HG02970 (cell line): ENCODE measurements around the gene WNT3.

ENCODE experiments used
- ATAC-seq: cut with Tn5 transposase; IDR thresholded peaks from one replicate; pipeline ENCODE4 v1.9.1; 2021; ENCODE audit warnings: mild to moderate bottlenecking, moderate library complexity, moderate number of reproducible peaks; ENCODE audit not compliant: unreplicated experiment, low FRiP score

WNT3 gene

GRCh38 chr17:46837521-46837920 is 19.0 kb upstream of the WNT3 start:
- no peak for ATAC-seq

GRCh38 chr17:46836500-46836899 is 18.0 kb upstream of the WNT3 start:
- ATAC-seq = no peak

- no peak for ATAC-seq
Measured at GRCh38 chr17:46834846-46835245, 16.4 kb upstream of the WNT3 start.

GRCh38 chr17:46833840-46834208 is 15.3 kb upstream of the WNT3 start:
- ATAC-seq = no peak

- ATAC-seq = no peak
Measured at GRCh38 chr17:46832945-46833839, 14.7 kb upstream of the WNT3 start.

- no peak for ATAC-seq
Measured at GRCh38 chr17:46832331-46832821, 13.9 kb upstream of the WNT3 start.

- ATAC-seq = no peak
Measured at GRCh38 chr17:46831573-46832330, 13.3 kb upstream of the WNT3 start.

- ATAC-seq = no peak
Measured at GRCh38 chr17:46827274-46827673, 8.8 kb upstream of the WNT3 start.

GRCh38 chr17:46826116-46826515 is 7.6 kb upstream of the WNT3 start:
- ATAC-seq = no peak

- ATAC-seq = no peak
Measured at GRCh38 chr17:46823657-46824056, 5.2 kb upstream of the WNT3 start.

GRCh38 chr17:46822388-46822921 is 4.0 kb upstream of the WNT3 start:
- ATAC-seq = no peak

GRCh38 chr17:46821482-46822387 is 3.2 kb upstream of the WNT3 start:
- no peak for ATAC-seq

GRCh38 chr17:46820592-46821450 is 2.3 kb upstream of the WNT3 start:
- ATAC-seq = no peak

GRCh38 chr17:46819906-46820351 is 1.4 kb upstream of the WNT3 start:
- ATAC-seq = no peak

- ATAC-seq = no peak
Measured at GRCh38 chr17:46818929-46819859, 702 bp upstream of the WNT3 start.

GRCh38 chr17:46817901-46818209 is 637 bp downstream of the WNT3 start:
- no peak for ATAC-seq

GRCh38 chr17:46817151-46817900 is 1.2 kb downstream of the WNT3 start:
- ATAC-seq = no peak
